ENCODE results near the gene TTLL3. TPM values are rescaled to one million over a fixed set of nuclear protein-coding genes. Genes with fewer than 3 reads are reported as not detected.

The TTLL3 gene
- total RNA-seq, 1 donor from 2014 or later, result 33.6 TPM

DNA sequence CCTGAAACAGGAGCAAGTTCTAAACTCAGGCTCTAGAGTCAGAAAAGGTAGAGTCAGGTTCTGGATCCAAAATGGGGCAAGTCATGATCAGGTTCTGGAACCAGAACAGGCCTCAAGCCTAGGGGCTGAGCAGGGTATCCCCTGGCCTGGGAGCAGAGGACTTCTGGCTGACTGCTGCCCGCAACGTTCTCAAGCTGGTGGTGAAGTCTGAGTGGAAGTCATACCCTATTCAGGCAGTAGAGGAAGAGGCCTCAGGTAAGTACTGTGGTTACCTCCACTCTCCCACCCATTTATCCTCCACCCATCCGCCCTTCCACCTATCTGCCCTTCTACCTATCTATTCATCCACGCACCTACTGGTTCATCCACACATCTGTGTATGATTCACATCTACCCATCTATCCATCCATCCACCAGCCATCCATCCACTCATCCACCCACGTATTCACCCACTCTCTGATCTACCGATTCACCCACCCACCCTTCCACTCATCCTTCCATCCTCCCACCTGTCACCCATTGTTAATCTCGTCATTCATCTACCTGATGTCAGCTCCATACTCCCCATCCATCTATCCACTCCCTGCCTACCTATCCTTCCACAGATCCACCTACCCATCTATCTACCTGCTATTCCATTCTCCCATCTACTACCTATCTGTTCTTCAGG lies 8.7 kb downstream of the TTLL3 start:
- Mint-ChIP-seq H3K27me3 (ENCODE audit: insufficient read depth) (no peaks in the 10 kb centered on the region), H3K36me3 (ENCODE audit: low read depth) (peaks cover 17% of the 10 kb centered on the region), H3K4me1 (ENCODE audit: low read depth) (peaks cover 7% of the 10 kb centered on the region), H3K9me3 (no peaks in the 10 kb centered on the region), H3K27ac (peak overlapping the region; percentile 19), H3K4me3 (no peak overlapping the region)
- intact Hi-C loops (cut with micrococcal nuclease), result no loop called here
- DNase-seq (ENCODE audit: low spot score), result no peak

DNA sequence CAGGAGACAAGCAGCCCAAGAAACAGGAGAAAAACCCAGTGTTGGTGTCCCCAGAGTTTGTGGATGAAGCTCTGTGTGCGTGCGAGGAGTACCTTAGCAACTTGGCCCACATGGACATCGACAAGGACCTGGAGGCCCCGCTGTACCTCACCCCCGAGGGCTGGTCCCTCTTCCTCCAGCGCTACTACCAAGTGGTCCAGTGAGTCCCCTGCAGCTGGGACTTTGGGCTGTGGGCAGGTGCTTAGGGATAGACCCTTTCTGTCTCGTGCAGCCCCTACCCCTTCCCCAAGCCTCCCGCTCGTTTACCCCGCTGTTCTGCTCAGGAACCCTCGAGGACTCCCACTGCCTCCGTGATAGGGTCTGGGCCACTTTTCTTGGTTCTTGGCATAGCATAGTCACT lies 10.5 kb downstream of the TTLL3 start:
- no peak for DNase-seq (ENCODE audit: low spot score)
- peaks cover 7% of the 10 kb centered on the region for H3K4me1 Mint-ChIP-seq (ENCODE audit: low read depth)
- H3K36me3 Mint-ChIP-seq (ENCODE audit: low read depth), result peaks cover 17% of the 10 kb centered on the region
- no peak overlapping the region for H3K4me3 Mint-ChIP-seq
- H3K27ac Mint-ChIP-seq, result no peak overlapping the region
- H3K27me3 Mint-ChIP-seq (ENCODE audit: insufficient read depth), result no peaks in the 10 kb centered on the region
- H3K9me3 Mint-ChIP-seq, result no peaks in the 10 kb centered on the region
- intact Hi-C loops (cut with micrococcal nuclease), result no loop called here

DNA sequence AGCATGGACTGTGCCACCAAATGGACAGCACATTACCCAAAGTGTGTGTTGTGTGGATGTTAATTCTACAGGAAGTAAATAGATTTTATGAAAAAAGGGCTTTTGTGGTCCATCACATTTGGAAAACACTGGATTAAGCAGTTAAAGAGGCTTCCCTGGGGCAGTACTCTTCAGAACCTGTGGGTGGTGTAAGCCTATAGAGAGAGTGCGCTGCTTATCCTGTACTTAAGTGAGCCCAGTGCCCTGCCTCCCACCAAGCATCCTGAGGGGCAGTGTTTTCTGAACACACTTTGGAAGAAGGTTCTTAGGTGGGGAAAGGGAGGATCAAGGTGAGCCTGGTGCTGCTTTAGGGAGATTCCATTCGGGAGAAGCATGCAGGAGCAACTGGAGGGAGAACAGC lies 10.9 kb downstream of the TTLL3 start:
- Mint-ChIP-seq H3K9me3 (no peaks in the 10 kb centered on the region), H3K4me3 (no peak overlapping the region), H3K36me3 (ENCODE audit: low read depth) (peaks cover 16% of the 10 kb centered on the region), H3K4me1 (ENCODE audit: low read depth) (peaks cover 7% of the 10 kb centered on the region), H3K27ac (no peak overlapping the region), H3K27me3 (ENCODE audit: insufficient read depth) (no peaks in the 10 kb centered on the region)
- intact Hi-C loops (cut with micrococcal nuclease), result no loop called here
- DNase-seq (ENCODE audit: low spot score), result no peak

- Mint-ChIP-seq H3K27ac (no peak overlapping the region), H3K4me3 (no peak overlapping the region), H3K27me3 (ENCODE audit: insufficient read depth) (no peaks in the 10 kb centered on the region), H3K4me1 (ENCODE audit: low read depth) (no peaks in the 10 kb centered on the region), H3K9me3 (no peaks in the 10 kb centered on the region), H3K36me3 (ENCODE audit: low read depth) (peaks cover 13% of the 10 kb centered on the region)
- intact Hi-C loops (cut with micrococcal nuclease), result no loop called here
- DNase-seq (ENCODE audit: low spot score), result no peak
Measured at GRCh38 chr3:9825451-9826040, 15.5 kb downstream of the TTLL3 start.

- intact Hi-C loops (cut with micrococcal nuclease), result no loop called here
- Mint-ChIP-seq H3K27me3 (ENCODE audit: insufficient read depth) (no peaks in the 10 kb centered on the region), H3K27ac (no peak overlapping the region)
Measured at GRCh38 chr3:9826815-9827573, 16.9 kb downstream of the TTLL3 start.

GRCh38 chr3:9828801-9829755 lies 19.0 kb downstream of the TTLL3 start:
- H3K27me3 Mint-ChIP-seq (ENCODE audit: insufficient read depth), result no peaks in the 10 kb centered on the region
- no peak overlapping the region for H3K4me3 Mint-ChIP-seq
- intact Hi-C loops (cut with micrococcal nuclease), result no loop called here
- peaks cover 7% of the 10 kb centered on the region for H3K4me1 Mint-ChIP-seq (ENCODE audit: low read depth)
- H3K9me3 Mint-ChIP-seq, result no peaks in the 10 kb centered on the region
- peaks cover 13% of the 10 kb centered on the region for H3K36me3 Mint-ChIP-seq (ENCODE audit: low read depth)
- no peak for DNase-seq (ENCODE audit: low spot score)
- no peak overlapping the region for H3K27ac Mint-ChIP-seq

More at GRCh38 chr3:9826815-9827573, 16.9 kb downstream of the TTLL3 start:
- Mint-ChIP-seq H3K36me3 (ENCODE audit: low read depth) (peaks cover 12% of the 10 kb centered on the region), H3K9me3 (no peaks in the 10 kb centered on the region), H3K4me1 (ENCODE audit: low read depth) (peaks cover 7% of the 10 kb centered on the region), H3K4me3 (no peak overlapping the region)
- DNase-seq (ENCODE audit: low spot score), result peak; percentile 28

DNA sequence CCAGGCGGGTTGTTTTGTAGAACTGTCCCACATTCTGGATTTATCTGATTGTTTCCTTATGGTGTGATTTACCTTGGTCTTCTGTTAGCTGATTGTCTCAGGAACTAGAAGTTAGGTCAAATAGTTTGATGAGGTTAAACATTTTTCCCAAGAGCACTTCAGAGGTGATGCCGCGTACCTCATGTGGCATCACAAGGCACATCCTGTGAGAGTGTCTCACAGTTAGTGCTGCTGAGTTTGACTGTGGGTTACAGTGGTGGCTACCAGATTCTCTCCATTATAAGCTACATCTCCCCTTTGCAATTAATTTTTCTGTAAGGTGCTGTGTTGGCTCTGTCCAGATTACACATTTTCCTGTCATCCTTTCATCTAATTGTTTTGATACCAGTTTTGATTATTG lies 21.2 kb downstream of the TTLL3 start:
- Mint-ChIP-seq H3K4me3 (no peak overlapping the region), H3K4me1 (ENCODE audit: low read depth) (peaks cover 7% of the 10 kb centered on the region), H3K27ac (no peak overlapping the region), H3K9me3 (no peaks in the 10 kb centered on the region), H3K27me3 (ENCODE audit: insufficient read depth) (no peaks in the 10 kb centered on the region), H3K36me3 (ENCODE audit: low read depth) (peaks cover 23% of the 10 kb centered on the region)
- intact Hi-C loops (cut with micrococcal nuclease), result no loop called here
- DNase-seq (ENCODE audit: low spot score), result no peak

GRCh38 chr3:9833078-9833477 lies 23.0 kb downstream of the TTLL3 start:
- no peak for DNase-seq (ENCODE audit: low spot score)
- Mint-ChIP-seq H3K27me3 (ENCODE audit: insufficient read depth) (no peaks in the 10 kb centered on the region), H3K4me1 (ENCODE audit: low read depth) (peaks cover 7% of the 10 kb centered on the region), H3K4me3 (no peak overlapping the region), H3K9me3 (no peaks in the 10 kb centered on the region), H3K36me3 (ENCODE audit: low read depth) (peaks cover 19% of the 10 kb centered on the region), H3K27ac (no peak overlapping the region)
- intact Hi-C loops (cut with micrococcal nuclease), result no loop called here

GRCh38 chr3:9834520-9835380 lies 24.7 kb downstream of the TTLL3 start:
- DNase-seq (ENCODE audit: low spot score), result no peak
- Mint-ChIP-seq H3K27ac (no peak overlapping the region), H3K36me3 (ENCODE audit: low read depth) (peaks cover 18% of the 10 kb centered on the region), H3K4me3 (no peak overlapping the region), H3K9me3 (no peaks in the 10 kb centered on the region), H3K27me3 (ENCODE audit: insufficient read depth) (no peaks in the 10 kb centered on the region), H3K4me1 (ENCODE audit: low read depth) (peaks cover 7% of the 10 kb centered on the region)
- intact Hi-C loops (cut with micrococcal nuclease), result no loop called here

- H3K27me3 Mint-ChIP-seq (ENCODE audit: insufficient read depth), result no peaks in the 10 kb centered on the region
- H3K9me3 Mint-ChIP-seq, result no peaks in the 10 kb centered on the region
- H3K4me3 Mint-ChIP-seq, result no peak overlapping the region
- H3K4me1 Mint-ChIP-seq (ENCODE audit: low read depth), result peaks cover 10% of the 10 kb centered on the region
- no peak overlapping the region for H3K27ac Mint-ChIP-seq
- peaks cover 32% of the 10 kb centered on the region for H3K36me3 Mint-ChIP-seq (ENCODE audit: low read depth)
- DNase-seq (ENCODE audit: low spot score), result no peak
- intact Hi-C loops (cut with micrococcal nuclease), result no loop called here
Measured at GRCh38 chr3:9837701-9838582, 27.9 kb downstream of the TTLL3 start.

DNA sequence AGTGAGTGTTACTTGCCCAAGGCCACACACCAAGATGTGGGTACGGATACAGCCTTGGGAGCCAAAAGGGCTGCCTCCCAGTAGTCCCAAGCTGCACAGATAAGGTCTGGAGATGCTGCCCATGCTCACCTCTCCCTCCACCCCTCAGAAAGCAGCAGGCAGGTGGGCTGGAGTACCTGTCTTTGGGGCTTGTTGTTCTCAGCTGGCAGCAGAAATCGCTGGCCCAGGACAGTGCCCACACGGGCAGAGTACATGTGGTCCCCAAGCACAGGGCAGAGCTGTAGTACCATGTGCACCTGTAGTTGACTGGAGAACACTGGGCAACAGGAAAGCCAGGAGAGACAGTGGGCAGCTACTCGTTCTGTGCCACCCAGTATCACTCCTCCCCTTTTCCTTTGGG lies 28.8 kb downstream of the TTLL3 start:
- intact Hi-C loops (cut with micrococcal nuclease), result no loop called here
- H3K27me3 Mint-ChIP-seq (ENCODE audit: insufficient read depth), result no peaks in the 10 kb centered on the region
- no peak overlapping the region for H3K27ac Mint-ChIP-seq
- H3K4me3 Mint-ChIP-seq, result no peak overlapping the region
- DNase-seq (ENCODE audit: low spot score), result no peak
- H3K4me1 Mint-ChIP-seq (ENCODE audit: low read depth), result peaks cover 10% of the 10 kb centered on the region
- peaks cover 32% of the 10 kb centered on the region for H3K36me3 Mint-ChIP-seq (ENCODE audit: low read depth)
- H3K9me3 Mint-ChIP-seq, result no peaks in the 10 kb centered on the region
